ENCODE data around the gene IL1RAP.

GRCh38 chr3:190614226-190615059 lies 100.6 kb downstream of the IL1RAP start:
- TF ChIP-seq, protein P1, sequence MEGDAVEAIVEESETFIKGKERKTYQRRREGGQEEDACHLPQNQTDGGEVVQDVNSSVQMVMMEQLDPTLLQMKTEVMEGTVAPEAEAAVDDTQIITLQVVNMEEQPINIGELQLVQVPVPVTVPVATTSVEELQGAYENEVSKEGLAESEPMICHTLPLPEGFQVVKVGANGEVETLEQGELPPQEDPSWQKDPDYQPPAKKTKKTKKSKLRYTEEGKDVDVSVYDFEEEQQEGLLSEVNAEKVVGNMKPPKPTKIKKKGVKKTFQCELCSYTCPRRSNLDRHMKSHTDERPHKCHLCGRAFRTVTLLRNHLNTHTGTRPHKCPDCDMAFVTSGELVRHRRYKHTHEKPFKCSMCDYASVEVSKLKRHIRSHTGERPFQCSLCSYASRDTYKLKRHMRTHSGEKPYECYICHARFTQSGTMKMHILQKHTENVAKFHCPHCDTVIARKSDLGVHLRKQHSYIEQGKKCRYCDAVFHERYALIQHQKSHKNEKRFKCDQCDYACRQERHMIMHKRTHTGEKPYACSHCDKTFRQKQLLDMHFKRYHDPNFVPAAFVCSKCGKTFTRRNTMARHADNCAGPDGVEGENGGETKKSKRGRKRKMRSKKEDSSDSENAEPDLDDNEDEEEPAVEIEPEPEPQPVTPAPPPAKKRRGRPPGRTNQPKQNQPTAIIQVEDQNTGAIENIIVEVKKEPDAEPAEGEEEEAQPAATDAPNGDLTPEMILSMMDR (IDR thresholded peaks at IDR 0.05) = no peak
- no peak for TF ChIP-seq EP300 (IDR thresholded peaks at IDR 0.05)
- no peak for TF ChIP-seq POLR2A (IDR thresholded peaks at IDR 0.05)
- no peak for TF ChIP-seq POLR2AphosphoS5 (IDR thresholded peaks at IDR 0.05)
